CD14-positive monocyte (primary cell): ENCODE results near the gene MRPS6. TPM values are rescaled to one million over a fixed set of nuclear protein-coding genes. Genes with fewer than 3 reads are reported as not detected.

ENCODE experiments used
- DNase-seq, 3 donors: peaks; one replicate each; pipeline ENCODE4 v3.0.0-alpha.2; 2011 to 2022
- H2AFZ ChIP-seq: 2 replicates; pipeline ENCODE4 v1.6.0; 2012; ENCODE audit warnings: mild to moderate bottlenecking, low read depth, low read length, inconsistent platforms; ENCODE audit not compliant: insufficient read depth, poor library complexity, severe bottlenecking
- H3K27ac ChIP-seq, 2 donors: 1 replicate in 1 of 2; 2 replicates in 1 of 2; pipeline ENCODE4 v1.5.1; 2012 to 2013; ENCODE audit warnings: low read length in 2 of 2, control low read depth in 1 of 2, inconsistent platforms in 1 of 2, low read depth in 1 of 2, mild to moderate bottlenecking in 1 of 2
- H3K27me3 ChIP-seq, 2 donors: one replicate each; pipeline versions ENCODE4 v1.6.0 to v1.6.1; 2011 to 2013; ENCODE audit warnings: low read length in 2 of 2; ENCODE audit not compliant: control insufficient read depth in 2 of 2, insufficient read depth in 2 of 2
- H3K36me3 ChIP-seq, 2 donors: replicated peaks in 1 of 2; 1 replicate in 1 of 2; 2 replicates in 1 of 2; pipeline versions ENCODE4 v1.5.1 to v1.6.1; 2012 to 2013; ENCODE audit warnings: low read length in 2 of 2, control low read depth in 1 of 2, inconsistent platforms in 1 of 2, mild to moderate bottlenecking in 1 of 2; ENCODE audit not compliant: insufficient read depth in 2 of 2, control insufficient read depth in 1 of 2
- H3K4me1 ChIP-seq, 2 donors: 1 replicate in 1 of 2; 2 replicates in 1 of 2; pipeline versions ENCODE4 v1.5.1 to v1.6.1; 2012 to 2013; ENCODE audit warnings: low read length in 2 of 2, control low read depth in 1 of 2, inconsistent platforms in 1 of 2, mild to moderate bottlenecking in 1 of 2, moderate library complexity in 1 of 2; ENCODE audit not compliant: insufficient read depth in 2 of 2, control insufficient read depth in 1 of 2
- H3K4me2 ChIP-seq: replicated peaks from 2 replicates; pipeline ENCODE3; 2012; ENCODE audit warnings: low read length, moderate library complexity, mild to moderate bottlenecking; ENCODE audit not compliant: poor library complexity, severe bottlenecking; ENCODE audit errors: extremely low read depth
- H3K4me3 ChIP-seq, 3 experiments: fragments of 200-600 bp in 1 of 3; sonication (generic) in 1 of 3; replicated peaks in 1 of 3; 1 replicate in 2 of 3; 2 replicates in 1 of 3; pipeline ENCODE4 v1.5.1; 2011 to 2013; ENCODE audit warnings: low read length in 3 of 3, mild to moderate bottlenecking in 3 of 3, control low read depth in 2 of 3, low read depth in 2 of 3, inconsistent platforms in 1 of 3, moderate library complexity in 1 of 3
- H3K79me2 ChIP-seq: 2 replicates; pipeline ENCODE4 v1.6.0; 2012; ENCODE audit warnings: mild to moderate bottlenecking, control low read depth, inconsistent platforms, low read length, moderate library complexity; ENCODE audit not compliant: insufficient read depth
- H3K9ac ChIP-seq: 2 replicates; pipeline ENCODE4 v1.6.0; 2017; ENCODE audit warnings: low read length, mild to moderate bottlenecking; ENCODE audit not compliant: insufficient read depth, poor library complexity, severe bottlenecking
- H3K9me3 ChIP-seq, 2 donors: replicated peaks in 1 of 2; 1 replicate in 1 of 2; 2 replicates in 1 of 2; pipeline versions ENCODE4 v1.5.1 to v1.6.1; 2012 to 2013; ENCODE audit warnings: low read length in 2 of 2, control low read depth in 1 of 2; ENCODE audit not compliant: control insufficient read depth in 1 of 2, insufficient read depth in 1 of 2
- H4K20me1 ChIP-seq: 2 replicates; pipeline ENCODE4 v1.6.0; 2012; ENCODE audit warnings: mild to moderate bottlenecking, low read length, control low read depth, moderate library complexity; ENCODE audit not compliant: insufficient read depth
- H3K27ac Mint-ChIP-seq, 7 donors: one replicate each; pipeline ENCODE4 v1.8.0; 2020; ENCODE audit warnings: mild to moderate bottlenecking in 7 of 7, mixed read lengths in 7 of 7, moderate library complexity in 6 of 7, inconsistent platforms in 2 of 7
- H3K27me3 Mint-ChIP-seq, 3 donors: one replicate each; pipeline ENCODE4 v1.8.0; 2021 to 2022; ENCODE audit warnings: low read depth in 3 of 3, mild to moderate bottlenecking in 3 of 3, mixed read lengths in 3 of 3, moderate library complexity in 3 of 3, inconsistent platforms in 1 of 3
- H3K36me3 Mint-ChIP-seq, 2 donors: one replicate each; pipeline ENCODE4 v1.8.0; 2020; ENCODE audit warnings: mixed read lengths in 2 of 2, inconsistent platforms in 1 of 2, mild to moderate bottlenecking in 1 of 2
- H3K4me1 Mint-ChIP-seq: one replicate; pipeline ENCODE4 v1.8.0; 2020; ENCODE audit warnings: mild to moderate bottlenecking, mixed read lengths
- H3K4me3 Mint-ChIP-seq, 2 donors: one replicate each; pipeline ENCODE4 v1.8.0; 2020; ENCODE audit warnings: mild to moderate bottlenecking in 2 of 2, mixed read lengths in 2 of 2, moderate library complexity in 1 of 2
- H3K9me3 Mint-ChIP-seq, 7 donors: one replicate each; pipeline ENCODE4 v1.8.0; 2020 to 2022; ENCODE audit warnings: mixed read lengths in 7 of 7, mild to moderate bottlenecking in 6 of 7, moderate library complexity in 6 of 7, inconsistent platforms in 2 of 7
- CTCF ChIP-seq: fragments of 200-600 bp; IDR thresholded peaks from one replicate; pipeline ENCODE4 v1.8.0; 2022; ENCODE audit warnings: antibody characterized with exemption, mild to moderate bottlenecking
- WGBS: methylation state at CpG from one replicate; pipeline ENCODE4 v1.1.5; 2013; ENCODE audit warnings: missing lambda C conversion rate; ENCODE audit not compliant: insufficient coverage; 5-methylcytosine and 5-hydroxymethylcytosine counted together
- intact Hi-C, 2 donors: fragments of 100-400 bp; cut with micrococcal nuclease; formaldehyde crosslinking; loops; one replicate each; pipeline versions ENCODE4 v1.15.0 to v1.15.1; 2023
- polyA plus RNA-seq, 3 donors: library from polyadenylated mRNA; depleted of rRNA in 1 of 3; unstranded in 2 of 3; stranded (reverse) in 1 of 3; fragments of 300-500 nt in 2 of 3; fragments of >200 nt in 1 of 3; fragmentation: Illumina TruSeq in 2 of 3; gene quantifications; 1 replicate in 2 of 3; 2 replicates in 1 of 3; pipeline ENCODE4 v1.2.3, GENCODE V29; 2012 to 2021

Gene MRPS6
- polyA plus RNA-seq, 3 donors = 29.8 to 124 (median 101) TPM

- H3K4me3 ChIP-seq = no peak overlapping the region
- no peaks in the 10 kb centered on the region for H3K27me3 ChIP-seq
- peaks cover 8 to 28% of the 10 kb centered on the region in 2 donors for H3K9me3 ChIP-seq
- Mint-ChIP-seq H3K4me3 (no peak overlapping the region), H3K27me3 (no peaks in the 10 kb centered on the region), H3K9me3 (peaks cover 10 to 29% (median 18%) of the 10 kb centered on the region in 7 donors), H3K36me3 (peaks cover 0 to 7% of the 10 kb centered on the region in 2 donors), H3K27ac (no peak overlapping the region), H3K4me1 (peaks cover 14% of the 10 kb centered on the region)
- H3K79me2 ChIP-seq = no peaks in the 10 kb centered on the region
- no peak overlapping the region for H2AFZ ChIP-seq
- H3K36me3 ChIP-seq = no peaks in the 10 kb centered on the region
- intact Hi-C loops = no loop called here
- no peak for TF ChIP-seq CTCF
- H3K27ac ChIP-seq = no peak overlapping the region
- H3K4me2 ChIP-seq = no peak overlapping the region
- H3K9ac ChIP-seq = no peak overlapping the region
- no peak for DNase-seq
- peaks cover 0 to 6% of the 10 kb centered on the region in 2 donors for H3K4me1 ChIP-seq
- no peaks in the 10 kb centered on the region for H4K20me1 ChIP-seq
- 97% methylated on average over 12 of the region's 12 CpGs for WGBS
Observed at GRCh38 chr21:34186109-34186719, 112.8 kb downstream of the MRPS6 start.

DNA sequence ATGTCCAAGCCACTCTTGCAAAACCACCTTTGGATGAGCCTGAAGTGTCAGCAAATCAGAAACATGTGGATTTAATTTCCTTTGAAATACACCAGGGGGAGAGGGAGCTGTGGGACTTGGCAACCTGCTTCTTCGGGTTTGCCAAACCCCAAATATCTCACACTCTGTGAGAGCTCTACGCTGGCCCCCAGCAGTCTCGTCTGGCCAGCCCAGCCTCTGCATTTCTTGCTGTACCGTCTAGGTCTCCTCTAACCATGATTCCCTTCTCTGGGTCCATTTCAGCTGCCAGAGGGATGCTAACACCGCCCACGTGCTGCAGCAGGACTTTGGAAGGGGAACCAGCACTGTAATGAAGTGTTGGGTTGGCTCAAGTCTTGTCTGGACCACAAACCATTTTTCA, 114.6 kb downstream of the MRPS6 start:
- Histone ChIP-seq H2AFZ (no peak overlapping the region), H3K9me3 (peaks cover 8 to 31% of the 10 kb centered on the region in 2 donors), H3K79me2 (no peaks in the 10 kb centered on the region), H3K36me3 (no peaks in the 10 kb centered on the region), H4K20me1 (no peaks in the 10 kb centered on the region), H3K27ac (no peak overlapping the region), H3K4me2 (no peak overlapping the region), H3K4me3 (no peak overlapping the region), H3K4me1 (peaks cover 0 to 6% of the 10 kb centered on the region in 2 donors), H3K9ac (no peak overlapping the region), H3K27me3 (no peaks in the 10 kb centered on the region)
- Mint-ChIP-seq H3K4me3 (no peak overlapping the region), H3K36me3 (peaks cover 0 to 7% of the 10 kb centered on the region in 2 donors), H3K27ac (no peak overlapping the region), H3K27me3 (no peaks in the 10 kb centered on the region), H3K4me1 (peaks cover 9% of the 10 kb centered on the region), H3K9me3 (peaks cover 10 to 29% (median 18%) of the 10 kb centered on the region in 7 donors)
- TF ChIP-seq CTCF = no peak
- intact Hi-C loops = no loop called here
- WGBS = 100% methylated on average over 3 of the region's 6 CpGs
- no peak for DNase-seq
